C1 segment of cervical spinal cord (tissue), 14 donors: ENCODE data around the gene BLOC1S1.

Experiments
- DNase-seq, 14 donors: peaks; one replicate each; lab custom pipeline; 2025; lab: John Stamatoyannopoulos, UW

The BLOC1S1 gene

GRCh38 chr12:55715833-55716581, at the start of gene BLOC1S1:
BLOC1S1 (plus strand) TSS chr12:55716046; CDS start chr12:55716052, 6 bp downstream.
- DNase-seq = peak; percentile 44 to 91 (median 84)

GRCh38 chr12:55666508-55666907, 49.3 kb upstream of the BLOC1S1 start:
- DNase-seq = no peak

- no peak for DNase-seq
These were observed 45.6 kb upstream of the BLOC1S1 start for GRCh38 chr12:55670276-55670675.

- DNase-seq = no peak
These were observed 44.1 kb upstream of the BLOC1S1 start for GRCh38 chr12:55671746-55672145.

GRCh38 chr12:55673638-55674037, 42.2 kb upstream of the BLOC1S1 start:
- DNase-seq = no peak

- no peak for DNase-seq
These were observed 40.2 kb upstream of the BLOC1S1 start for GRCh38 chr12:55675666-55676065.

- DNase-seq = no peak
These were observed 39.1 kb upstream of the BLOC1S1 start for GRCh38 chr12:55676707-55677106.

GRCh38 chr12:55679691-55680090, 36.2 kb upstream of the BLOC1S1 start:
- DNase-seq = no peak

GRCh38 chr12:55681142-55682077, 34.4 kb upstream of the BLOC1S1 start:
- DNase-seq = peak in 7 of 14 donors; percentile 7 to 79 (median 17)

GRCh38 chr12:55682087-55682796, 33.6 kb upstream of the BLOC1S1 start:
- no peak for DNase-seq

- DNase-seq = no peak
These were observed 32.2 kb upstream of the BLOC1S1 start for GRCh38 chr12:55683676-55684075.

- DNase-seq = no peak
These were observed 31.0 kb upstream of the BLOC1S1 start for GRCh38 chr12:55684761-55685370.

GRCh38 chr12:55685671-55686070, 30.2 kb upstream of the BLOC1S1 start:
- no peak for DNase-seq

- peak in 4 of 14 donors; percentile 4 to 25 (median 6) for DNase-seq
These were observed 29.4 kb upstream of the BLOC1S1 start for GRCh38 chr12:55686366-55687010.

GRCh38 chr12:55687746-55688145, 28.1 kb upstream of the BLOC1S1 start:
- no peak for DNase-seq

- no peak for DNase-seq
These were observed 26.9 kb upstream of the BLOC1S1 start for GRCh38 chr12:55688716-55689655.

GRCh38 chr12:55692631-55693322, 23.1 kb upstream of the BLOC1S1 start:
- no peak for DNase-seq

GRCh38 chr12:55693323-55694187, 22.3 kb upstream of the BLOC1S1 start:
- no peak for DNase-seq
